ELR (cell line): ENCODE data around the gene SF3B1.
"Not testable (repeated sequence)": the region's sequence is repeated elsewhere in the genome, so short reads cannot be mapped to it uniquely, and the experiment has no call there.

Experiments
- DNase-seq: peaks from one replicate; pipeline ENCODE4 v3.0.0-alpha.2; 2015; ENCODE audit warnings: low read depth

SF3B1 gene

DNA sequence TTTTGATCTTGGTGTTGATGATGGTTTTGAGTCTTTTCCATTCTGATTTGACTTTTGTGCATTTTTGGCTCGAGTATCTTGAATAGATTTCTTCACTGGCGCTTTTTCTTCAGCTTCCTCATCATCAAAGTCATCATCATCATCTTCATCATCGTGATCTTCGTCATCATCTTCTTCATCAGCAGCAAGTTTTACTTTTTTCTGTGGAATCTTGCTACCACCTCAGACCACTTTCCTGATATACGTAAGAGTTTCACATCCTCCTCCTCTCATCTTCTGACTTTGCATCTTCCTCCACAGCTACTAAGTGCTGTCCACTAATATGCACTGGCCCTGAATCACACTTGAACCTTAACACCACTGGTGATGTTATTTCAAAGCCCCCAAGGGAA lies 54.9 kb downstream of the SF3B1 start:
- not testable (repeated sequence) for DNase-seq

DNA sequence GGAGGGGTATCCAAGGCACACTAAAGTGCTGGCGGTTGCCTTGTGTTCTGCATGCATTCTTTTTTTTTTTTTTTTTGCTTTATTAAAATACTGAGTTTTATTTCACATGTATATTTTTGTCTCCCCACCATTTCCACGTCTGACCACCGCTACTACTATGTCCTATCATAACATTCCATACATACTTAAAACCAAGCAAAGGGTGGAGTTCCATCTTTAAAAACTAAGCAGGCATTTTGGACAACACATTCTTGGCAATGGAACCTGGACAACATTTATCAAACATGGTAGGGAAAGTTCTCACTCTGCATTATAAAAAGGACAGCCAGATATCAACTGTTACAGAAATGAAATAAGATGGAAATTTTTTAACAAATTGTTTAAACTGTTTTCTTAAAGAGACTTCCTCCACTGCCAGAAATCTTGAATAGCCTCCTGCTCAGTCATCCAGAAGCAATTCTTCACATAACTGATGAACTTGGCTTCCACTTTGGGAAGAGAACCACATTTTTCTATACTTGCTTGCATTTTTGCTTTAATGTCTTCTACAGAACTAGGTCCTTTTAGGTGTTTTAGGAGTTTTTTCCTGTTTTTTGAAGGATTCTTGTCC lies 55.4 kb downstream of the SF3B1 start:
- DNase-seq: not testable (repeated sequence)

DNA sequence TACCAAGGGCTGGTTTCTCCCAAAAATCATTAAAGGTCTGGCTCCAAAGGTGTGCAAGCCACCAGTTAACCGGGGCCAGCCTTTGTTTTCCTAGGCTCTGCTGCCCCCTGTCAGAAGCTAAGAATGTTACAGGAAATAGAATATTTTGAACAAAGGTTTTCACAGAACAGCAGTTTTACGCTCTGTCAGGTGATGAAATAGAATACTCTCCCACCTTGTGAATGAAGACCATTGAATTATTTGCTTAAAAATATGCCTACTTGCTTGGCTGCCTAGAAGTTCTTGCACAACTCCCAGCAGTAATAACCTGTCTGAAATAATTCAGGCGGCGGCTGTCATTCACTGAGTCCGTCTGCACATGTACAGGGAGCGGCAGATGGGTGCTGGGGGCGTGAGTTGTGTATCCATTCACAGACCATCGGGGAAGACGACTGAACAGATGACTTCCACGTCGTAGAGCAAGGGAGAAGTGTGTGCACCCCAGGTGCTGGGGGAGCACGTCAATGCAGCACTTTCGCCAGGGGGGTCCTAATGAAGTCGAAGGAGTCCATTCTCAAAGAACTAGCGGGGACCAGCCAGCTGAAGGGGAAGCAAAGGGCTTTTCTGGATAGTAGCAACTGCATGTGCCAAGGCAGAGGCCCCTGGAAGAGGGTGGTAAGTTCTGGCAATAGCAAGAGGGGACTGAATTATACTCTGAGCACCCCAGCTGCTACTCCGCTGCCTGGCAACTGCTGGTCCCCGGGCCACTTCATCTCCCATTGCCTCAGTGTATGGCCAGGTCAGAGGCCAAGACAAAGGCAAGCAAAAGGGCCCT lies 56.1 kb downstream of the SF3B1 start:
- peak; percentile 61 for DNase-seq

DNA sequence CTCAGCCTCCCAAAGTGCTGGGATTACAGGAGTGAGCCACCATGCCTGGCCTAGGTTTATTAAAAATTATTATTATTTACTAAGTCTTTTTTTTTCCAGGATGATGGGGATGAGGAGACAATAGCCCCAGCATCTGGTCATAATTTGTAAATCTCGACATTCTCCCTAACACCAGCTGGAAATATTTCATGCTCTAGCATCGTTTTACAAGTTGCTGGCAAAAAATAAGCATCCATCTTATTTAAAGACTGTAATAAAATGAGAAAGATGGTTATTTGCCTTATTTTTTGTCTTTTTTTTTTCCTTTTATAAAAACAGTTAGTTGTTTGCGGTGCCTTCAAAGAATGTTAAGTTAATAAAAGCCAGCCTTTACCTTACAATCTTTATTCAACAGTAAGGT lies 56.7 kb downstream of the SF3B1 start:
- DNase-seq: no peak

DNA sequence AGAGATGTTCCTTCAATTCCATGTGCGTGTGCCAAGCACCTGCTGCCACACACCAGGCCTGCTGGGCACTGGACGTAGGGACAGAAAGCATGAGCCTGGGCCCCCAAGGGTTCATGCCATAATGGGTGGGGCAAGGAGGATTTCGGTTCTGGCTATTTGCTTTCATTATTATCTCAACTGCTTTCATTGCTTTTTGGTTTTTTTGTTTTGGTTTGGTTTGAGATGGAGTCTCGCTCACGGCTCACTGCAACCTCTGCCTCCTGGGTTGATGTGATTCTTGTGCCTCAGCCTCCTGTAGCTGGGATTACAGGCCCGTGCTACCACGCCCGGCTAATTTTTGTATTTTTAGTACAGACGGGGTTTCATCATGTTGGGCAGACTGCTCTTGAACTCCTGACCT lies 57.2 kb downstream of the SF3B1 start:
- no peak for DNase-seq

DNA sequence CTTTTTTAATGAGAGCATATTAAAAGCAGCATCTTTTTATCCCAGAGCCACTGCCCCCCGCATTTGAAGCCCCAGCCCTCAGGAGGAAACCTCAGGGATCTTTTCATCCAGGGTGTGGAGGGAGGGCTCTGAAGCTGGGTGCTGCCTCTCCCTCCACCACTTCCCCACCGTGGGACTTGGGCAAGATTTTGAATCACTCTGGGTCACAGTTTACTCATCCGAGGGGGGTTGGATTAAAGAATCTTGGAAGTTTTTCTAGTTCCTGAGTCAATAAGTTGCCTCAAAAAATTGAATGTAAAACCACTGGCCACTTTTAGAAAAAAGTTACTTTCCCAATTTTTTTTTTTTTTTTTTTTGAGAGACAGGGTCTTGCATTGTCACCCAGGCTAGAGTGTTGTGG lies 62.2 kb downstream of the SF3B1 start:
- peak; percentile 49 for DNase-seq

DNA sequence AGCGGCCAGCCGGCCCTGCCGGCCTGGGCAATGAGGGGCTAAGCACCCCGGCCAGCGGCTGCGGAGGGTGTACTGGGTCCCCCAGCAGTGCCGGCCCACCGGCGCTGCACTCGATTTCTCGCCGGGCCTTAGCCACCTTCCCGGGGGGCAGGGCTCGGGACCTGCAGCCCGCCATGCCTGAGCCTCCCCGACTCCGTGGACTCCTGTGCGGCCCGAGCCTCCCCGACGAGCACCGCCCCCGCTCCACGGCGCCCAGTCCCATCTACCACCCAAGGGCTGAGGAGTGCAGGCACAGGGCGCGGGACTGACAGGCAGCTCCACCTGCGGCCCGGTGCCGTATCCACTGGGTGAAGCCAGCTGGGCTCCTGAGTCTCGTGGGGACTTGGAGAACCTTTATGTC lies 64.2 kb downstream of the SF3B1 start:
- DNase-seq: not testable (repeated sequence)

DNA sequence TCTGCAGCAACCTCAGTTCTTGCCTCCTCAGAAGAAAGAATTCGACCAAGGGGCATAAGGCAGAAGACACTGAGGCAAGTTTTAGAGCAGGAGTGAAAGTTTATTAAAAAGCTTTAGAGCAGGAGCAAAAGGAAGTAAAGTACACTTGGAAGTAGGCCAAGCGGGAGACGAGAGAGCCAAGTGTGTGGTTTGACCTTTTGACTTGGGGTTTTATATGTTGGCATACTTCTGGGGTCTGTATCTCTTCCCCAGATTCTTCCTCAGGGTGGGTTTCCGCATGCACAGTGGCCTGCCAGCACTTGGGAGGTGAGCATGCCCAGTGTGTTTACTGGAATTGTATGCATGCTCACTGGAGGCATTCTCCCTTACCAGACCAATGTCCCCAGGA lies 64.9 kb downstream of the SF3B1 start:
- DNase-seq: no peak

DNA sequence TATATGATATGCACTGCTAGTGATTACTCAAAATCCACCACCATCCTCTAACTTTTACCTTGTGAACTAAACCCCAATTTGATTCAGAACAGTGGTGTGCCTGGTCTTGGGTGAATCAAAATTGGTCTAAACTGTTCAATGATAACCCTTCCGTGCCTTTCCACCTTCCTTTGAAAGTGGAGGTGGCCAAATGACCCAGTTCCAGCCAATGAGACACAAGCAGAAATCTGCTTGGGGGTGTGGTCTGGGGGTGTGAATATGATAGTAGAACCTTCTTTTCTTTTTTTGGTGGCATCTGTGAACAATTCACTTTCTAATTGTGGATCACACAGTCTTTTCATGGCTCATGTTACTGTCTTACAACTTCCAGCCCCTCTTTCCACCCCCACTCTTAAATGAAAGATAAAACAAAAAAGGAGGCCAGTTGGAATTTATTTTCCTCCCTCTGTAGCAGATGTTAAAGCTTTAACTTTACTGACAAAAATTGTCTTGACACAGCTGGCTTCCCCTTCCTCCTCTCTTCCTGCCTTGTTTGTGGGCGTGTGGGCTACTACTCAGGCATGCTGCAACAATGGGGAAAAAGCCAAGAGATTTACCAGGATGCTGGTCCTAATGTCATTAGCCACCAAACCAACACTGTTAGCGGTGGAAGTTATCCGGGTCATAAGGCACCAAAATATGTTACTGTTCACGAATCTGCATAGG lies 65.4 kb downstream of the SF3B1 start:
- DNase-seq: no peak

DNA sequence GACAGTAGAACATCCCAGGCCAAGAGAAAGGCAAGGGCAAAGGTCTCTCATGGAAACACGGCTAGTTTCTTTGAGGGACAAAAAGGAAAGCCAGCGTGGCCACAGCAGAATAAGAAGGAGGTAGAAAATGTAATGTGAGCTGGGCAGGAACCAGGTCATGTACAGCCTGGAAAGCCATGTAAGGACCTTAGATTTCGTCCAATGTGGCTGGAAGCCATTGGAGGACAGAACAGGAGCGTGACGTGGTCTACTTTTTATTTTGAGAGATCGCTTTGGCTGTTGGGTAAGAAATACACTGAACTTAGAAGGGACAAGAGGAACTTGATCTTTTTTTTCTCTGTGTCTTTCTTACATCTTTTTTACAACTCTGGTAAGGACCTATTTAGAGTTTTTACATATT lies 66.4 kb downstream of the SF3B1 start:
- no peak for DNase-seq

DNA sequence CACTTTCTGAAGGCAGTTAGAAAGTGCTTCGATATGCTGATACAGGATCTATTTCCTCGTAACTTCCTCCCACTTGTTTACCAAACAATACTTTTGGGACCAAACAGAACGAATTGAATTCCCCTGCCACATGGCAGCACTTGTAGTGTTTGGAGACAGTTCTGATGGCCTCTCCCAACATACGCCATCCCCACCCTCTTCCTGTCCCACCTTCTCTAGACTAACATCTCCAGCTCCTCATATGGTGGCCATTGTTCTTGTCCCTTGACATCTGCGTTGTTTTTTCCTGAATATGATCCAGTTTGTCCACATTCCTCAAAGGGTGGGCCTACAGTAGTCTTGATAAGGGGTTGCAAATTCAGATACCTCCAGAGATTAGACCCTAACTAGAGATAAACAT lies 70.8 kb downstream of the SF3B1 start:
- DNase-seq: no peak

DNA sequence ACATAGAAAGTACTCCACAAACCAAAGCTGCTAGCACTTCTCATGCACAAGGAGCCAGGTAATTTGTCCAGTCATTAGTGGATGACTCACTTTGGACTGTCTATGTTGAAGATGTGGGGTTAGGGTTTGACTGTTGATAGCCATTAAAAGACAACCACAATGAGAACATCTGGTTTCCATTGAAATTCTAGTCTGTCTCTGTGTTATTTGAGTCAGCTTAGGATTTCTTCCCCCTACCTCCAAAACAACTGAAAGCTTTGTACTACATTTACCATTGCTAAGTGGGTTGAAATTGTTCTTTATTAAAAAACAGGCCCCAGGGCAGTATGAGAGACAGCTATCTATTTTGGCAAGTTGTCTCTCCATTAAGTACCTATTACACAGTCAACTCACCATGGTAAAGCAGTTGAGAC lies 74.1 kb downstream of the SF3B1 start:
- peak; percentile 43 for DNase-seq

DNA sequence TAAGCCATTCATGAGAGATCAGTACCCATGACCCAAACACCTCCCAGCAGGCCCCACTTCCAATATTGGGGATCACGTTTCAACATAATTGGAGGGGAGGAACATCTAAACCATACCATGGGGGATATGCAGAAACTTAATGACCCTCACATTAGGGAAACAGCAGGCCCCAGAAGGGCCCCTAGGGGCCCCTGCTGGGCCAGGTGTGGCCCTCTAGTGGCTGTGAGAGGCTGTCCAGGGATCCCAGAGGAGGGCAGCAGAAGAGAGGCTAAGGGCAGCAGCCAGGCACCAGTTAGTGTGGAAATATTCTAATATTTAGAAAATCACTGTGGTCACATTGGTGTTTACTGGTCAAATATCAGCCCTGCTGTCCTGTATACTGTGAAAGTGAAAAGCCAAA lies 75.0 kb downstream of the SF3B1 start:
- no peak for DNase-seq

DNA sequence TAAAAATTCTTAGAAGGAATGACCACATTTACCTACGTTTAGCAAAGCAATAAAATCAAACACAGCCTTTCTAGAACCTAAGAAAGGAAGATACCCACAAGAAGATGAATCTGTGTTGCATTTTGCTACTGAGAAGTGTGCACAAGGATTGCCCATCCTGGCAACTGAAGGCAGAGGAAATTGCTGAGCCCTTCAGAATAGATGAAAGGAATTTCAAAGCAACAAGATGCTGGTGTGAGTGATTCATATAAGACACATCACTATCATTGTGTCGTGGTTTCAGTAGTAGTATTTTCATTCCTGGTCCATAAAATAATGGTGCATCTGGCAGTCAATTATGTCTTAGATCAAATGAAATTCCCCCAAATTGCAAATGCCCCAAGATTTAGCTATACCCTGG lies 75.9 kb downstream of the SF3B1 start:
- DNase-seq: peak; percentile 49

DNA sequence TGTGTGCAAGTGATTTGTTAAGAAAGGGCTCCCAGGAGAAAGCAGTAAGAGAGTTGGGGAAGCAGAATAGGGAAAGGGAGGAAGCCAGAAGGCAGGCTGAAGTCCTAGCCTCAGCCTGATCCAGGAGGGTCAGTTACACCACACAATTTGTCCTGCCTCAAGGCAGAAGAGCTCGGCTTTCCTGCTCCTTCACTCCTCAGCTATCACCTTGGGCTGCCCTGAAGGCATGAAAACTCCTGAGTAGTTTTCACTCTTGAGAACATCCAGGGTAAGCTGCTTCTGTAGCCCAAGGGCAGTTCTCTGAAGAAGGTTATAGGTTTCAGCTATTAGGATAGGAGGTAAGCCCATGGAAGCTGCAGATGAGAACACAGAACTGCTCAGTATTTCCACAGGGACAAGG lies 76.8 kb downstream of the SF3B1 start:
- no peak for DNase-seq

DNA sequence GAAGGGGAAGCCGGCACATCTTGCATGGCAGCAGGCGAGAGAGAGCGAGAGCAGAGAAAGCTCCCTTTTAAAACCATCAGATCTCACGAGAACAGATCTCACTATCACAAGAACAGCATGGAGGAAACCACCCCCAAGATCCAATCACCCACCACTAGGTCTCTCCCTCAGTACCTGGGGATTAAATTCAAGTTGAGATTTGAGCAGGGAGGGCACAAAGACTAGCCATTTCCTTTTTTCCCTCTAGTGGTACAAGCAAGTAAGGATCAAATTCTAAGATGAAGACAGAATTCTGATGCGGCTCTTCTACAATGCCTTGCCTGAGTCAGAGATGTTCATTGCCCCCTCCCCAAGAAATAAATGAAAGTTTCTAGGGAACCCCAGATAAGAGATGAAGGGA lies 78.7 kb downstream of the SF3B1 start:
- DNase-seq: peak; percentile 39

DNA sequence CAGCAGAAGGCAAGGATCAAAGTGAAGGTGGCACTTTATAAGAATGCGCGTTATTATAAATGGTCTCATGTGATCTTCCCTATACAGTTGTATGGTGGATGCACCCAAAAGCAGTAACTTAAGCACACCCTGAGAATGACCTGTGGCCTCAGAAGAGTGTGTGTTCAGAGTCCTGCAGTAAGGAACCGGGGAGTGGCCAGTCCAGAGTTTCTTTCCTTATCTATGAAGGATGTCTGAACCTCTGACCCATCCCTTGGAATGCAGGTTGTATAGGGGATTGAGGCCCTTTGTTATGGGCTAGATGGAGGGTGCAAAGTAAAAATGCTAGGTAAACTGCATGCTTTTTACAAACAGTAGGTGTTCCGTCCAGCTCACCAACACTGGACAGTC lies 80.7 kb downstream of the SF3B1 start:
- no peak for DNase-seq

DNA sequence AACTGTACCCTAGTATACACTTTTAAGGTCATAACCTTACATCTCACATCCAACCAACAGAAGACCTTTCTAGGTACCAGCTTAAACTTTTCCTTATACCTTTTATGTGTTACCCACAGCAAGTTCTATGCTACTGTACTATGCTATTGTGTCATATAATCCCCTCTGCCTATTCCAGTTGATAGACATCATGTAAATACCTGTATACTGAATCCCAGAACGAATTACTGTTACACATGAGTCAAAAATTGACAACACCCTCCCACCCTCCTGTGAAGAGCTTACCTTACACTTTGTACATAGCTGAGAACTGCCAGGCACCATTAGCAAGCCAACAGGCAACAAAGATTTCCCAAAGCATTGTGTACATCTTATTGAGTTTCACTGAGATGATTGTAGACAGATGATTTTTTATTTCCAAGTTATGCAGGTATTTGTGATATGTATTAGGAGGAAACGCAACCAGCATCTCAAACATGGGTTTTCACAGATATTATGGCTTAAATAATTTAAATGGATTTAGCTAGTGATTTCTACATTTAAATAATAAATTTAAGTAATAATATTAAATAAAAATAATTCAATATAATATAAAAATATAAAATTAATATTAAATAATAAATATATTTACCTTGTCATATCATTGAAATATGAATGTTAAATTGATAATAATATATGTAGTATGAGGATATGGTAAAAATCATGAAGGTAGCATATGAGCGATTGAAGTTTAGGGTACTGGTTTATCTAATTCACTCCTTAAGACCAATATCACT lies 81.2 kb downstream of the SF3B1 start:
- DNase-seq: no peak

DNA sequence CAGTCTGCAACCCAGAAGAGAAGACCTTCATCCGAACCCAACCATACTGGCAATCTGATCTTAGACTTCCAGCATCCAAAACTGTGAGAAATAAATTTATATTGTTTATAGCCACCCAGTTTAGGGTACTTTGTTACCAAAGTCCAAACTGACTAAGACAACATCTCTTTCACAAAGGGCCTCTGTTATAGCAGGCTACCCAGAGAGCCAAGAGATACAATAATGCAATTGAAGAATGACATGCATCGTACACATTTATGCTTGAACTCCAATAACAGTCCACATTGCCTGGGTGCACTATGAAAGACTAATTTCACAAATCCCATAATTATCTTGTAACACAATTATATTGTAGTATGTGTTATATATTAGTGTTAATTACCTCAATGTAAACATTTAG lies 85.1 kb downstream of the SF3B1 start:
- no peak for DNase-seq

DNA sequence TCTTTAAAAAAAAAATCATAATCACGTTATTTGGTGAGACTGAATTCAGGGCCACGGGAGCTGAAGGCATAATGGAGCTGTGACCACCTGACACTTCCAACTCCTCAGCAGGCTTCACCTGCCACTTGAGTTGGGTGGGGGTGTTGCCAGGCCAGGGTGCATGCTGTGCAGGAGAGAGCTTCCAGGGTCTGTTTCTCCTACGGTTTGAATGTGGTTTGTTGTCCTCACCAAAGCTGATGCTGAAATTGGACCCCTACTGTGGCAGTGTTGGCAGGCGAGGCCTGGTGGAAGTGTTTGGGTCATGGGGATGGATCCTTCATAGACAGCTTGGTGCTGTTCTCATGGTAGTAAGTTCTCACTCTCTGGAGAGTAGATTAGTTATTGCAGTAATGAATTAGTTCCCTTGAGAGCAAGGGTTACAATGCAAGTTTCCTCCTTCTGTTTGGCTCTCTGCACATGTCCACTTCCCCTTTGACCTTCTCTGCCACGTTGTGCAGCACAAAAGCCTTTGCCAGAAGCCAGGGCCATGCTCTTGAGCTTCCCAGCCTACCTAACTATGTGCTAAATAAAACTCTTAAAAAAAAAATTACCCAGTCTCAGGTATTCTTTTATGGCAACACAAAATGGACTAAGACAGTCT lies 86.0 kb downstream of the SF3B1 start:
- DNase-seq: no peak

DNA sequence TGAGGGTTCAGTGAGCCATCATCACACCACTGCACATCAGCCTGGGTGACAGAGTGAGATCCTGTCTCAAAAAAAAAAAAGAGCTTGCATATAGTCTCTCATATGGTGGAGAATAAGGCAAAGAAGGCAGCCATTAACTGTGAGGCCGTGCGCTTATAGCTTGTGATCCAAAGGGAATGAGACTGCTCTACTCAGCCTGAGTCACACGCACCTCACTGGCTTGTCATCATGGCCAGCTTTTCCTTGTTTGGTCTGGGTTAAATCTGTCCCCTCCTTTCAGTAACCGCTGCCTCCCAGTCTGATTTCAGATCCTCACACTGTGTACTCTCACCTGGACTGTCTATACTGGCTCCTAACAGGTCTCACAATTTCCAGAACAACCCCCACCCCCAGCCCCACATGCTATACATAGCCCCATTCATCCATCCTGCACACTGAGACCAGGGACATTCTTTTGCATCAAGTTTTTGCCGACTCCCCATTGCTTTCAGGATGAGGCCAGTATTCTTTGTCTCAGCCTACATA lies 88.9 kb downstream of the SF3B1 start:
- DNase-seq: peak; percentile 47

DNA sequence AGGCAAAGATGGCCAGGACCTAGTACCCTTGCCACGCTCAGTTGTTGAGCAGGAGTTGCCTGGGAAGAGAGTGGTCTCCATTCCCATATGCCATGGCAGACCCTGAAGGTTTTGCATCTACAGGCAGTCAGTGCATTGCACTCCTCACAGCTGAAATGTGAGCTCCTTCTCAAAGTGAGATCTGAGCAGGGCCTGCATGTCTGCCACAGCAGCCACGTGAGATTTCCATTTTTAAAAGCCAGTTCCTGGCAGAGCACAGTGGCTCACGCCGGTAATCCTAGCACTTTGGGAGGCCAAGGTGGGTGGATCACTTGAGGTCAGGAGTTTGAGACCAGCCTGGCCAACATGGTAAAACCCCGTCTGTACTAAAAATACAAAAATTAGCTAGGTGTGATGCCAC lies 90.9 kb downstream of the SF3B1 start:
- DNase-seq: not testable (repeated sequence)
